ENCODE results near the gene TFIP11.

The TFIP11 gene

GRCh38 chr22:26548303-26548702, 36.0 kb upstream of the TFIP11 start:
- TF ChIP-seq CTCF (conservative IDR thresholded peaks at IDR 0.05; ENCODE audit: low read depth, low read length) = no peak
- no peak overlapping the region for H3K4me3 ChIP-seq (ENCODE audit: low read length)
- no peak for DNase-seq (ENCODE audit: low read depth)

- no peak overlapping the region for H3K4me3 ChIP-seq (ENCODE audit: low read length)
- TF ChIP-seq CTCF (conservative IDR thresholded peaks at IDR 0.05; ENCODE audit: low read depth, low read length) = no peak
- DNase-seq (ENCODE audit: low read depth) = no peak
These were observed 35.6 kb upstream of the TFIP11 start for GRCh38 chr22:26547837-26548236.

- no peak for DNase-seq (ENCODE audit: low read depth)
- no peak overlapping the region for H3K4me3 ChIP-seq (ENCODE audit: low read length)
- TF ChIP-seq CTCF (conservative IDR thresholded peaks at IDR 0.05; ENCODE audit: low read depth, low read length) = no peak
These were observed 35.2 kb upstream of the TFIP11 start for GRCh38 chr22:26547426-26547825.

- DNase-seq (ENCODE audit: low read depth) = no peak
- no peak overlapping the region for H3K4me3 ChIP-seq (ENCODE audit: low read length)
- no peak for TF ChIP-seq CTCF (conservative IDR thresholded peaks at IDR 0.05; ENCODE audit: low read depth, low read length)
These were observed 34.0 kb upstream of the TFIP11 start for GRCh38 chr22:26546282-26546681.

GRCh38 chr22:26545827-26546226, 33.6 kb upstream of the TFIP11 start:
- no peak overlapping the region for H3K4me3 ChIP-seq (ENCODE audit: low read length)
- TF ChIP-seq CTCF (conservative IDR thresholded peaks at IDR 0.05; ENCODE audit: low read depth, low read length) = no peak
- no peak for DNase-seq (ENCODE audit: low read depth)

GRCh38 chr22:26545385-26545784, 33.1 kb upstream of the TFIP11 start:
- no peak for DNase-seq (ENCODE audit: low read depth)
- no peak for TF ChIP-seq CTCF (conservative IDR thresholded peaks at IDR 0.05; ENCODE audit: low read depth, low read length)
- no peak overlapping the region for H3K4me3 ChIP-seq (ENCODE audit: low read length)

- H3K4me3 ChIP-seq (ENCODE audit: low read length) = no peak overlapping the region
- no peak for DNase-seq (ENCODE audit: low read depth)
- no peak for TF ChIP-seq CTCF (conservative IDR thresholded peaks at IDR 0.05; ENCODE audit: low read depth, low read length)
These were observed 32.2 kb upstream of the TFIP11 start for GRCh38 chr22:26544489-26544888.

Measured in retinal pigment epithelial cell (primary cell).